Stimulated activated CD4-positive, alpha-beta T cell treated with anti-CD3 and anti-CD28 coated beads, Interleukin-1b, Interleukin-23, amount 100 ng/mL, for 1 hour (primary cell): ENCODE results near the gene DLX4.

ENCODE experiments used
- DNase-seq, 2 donors: peaks; one replicate each; pipeline ENCODE4 v3.0.0-alpha.2; 2020; ENCODE audit warnings: low read depth in 2 of 2

DLX4 gene

DNA sequence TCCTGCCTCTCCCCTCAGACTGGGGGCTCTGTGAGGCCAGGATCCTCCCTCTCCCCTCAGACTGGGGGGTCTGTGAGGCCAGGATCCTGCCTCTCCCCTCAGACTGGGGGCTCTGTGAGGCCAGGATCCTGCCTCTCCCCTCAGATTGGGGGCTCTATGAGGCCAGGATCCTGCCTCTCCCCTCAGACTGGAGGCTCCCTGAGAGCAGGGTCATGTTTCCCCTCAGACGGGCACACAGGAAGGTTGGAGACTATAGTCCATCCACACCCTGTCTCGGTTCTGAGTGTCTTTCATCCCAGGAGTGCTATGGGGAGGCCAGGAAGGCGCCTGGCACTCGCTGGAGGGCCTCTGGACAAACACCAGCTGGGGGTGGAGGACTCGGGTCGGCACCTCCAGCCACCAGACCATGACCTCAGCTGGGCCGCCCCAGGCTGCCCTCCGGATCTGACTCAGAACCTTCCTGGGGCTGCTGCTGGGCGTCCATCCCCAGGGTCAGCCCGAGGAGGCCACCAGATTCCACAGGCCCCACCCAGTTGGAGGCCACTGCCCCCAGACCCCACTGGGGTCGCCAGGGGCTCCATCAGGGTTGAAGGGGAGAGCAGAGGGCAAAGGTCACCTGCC lies 21.9 kb upstream of the DLX4 start:
- DNase-seq: no peak

GRCh38 chr17:49949634-49950033 lies 19.4 kb upstream of the DLX4 start:
- DNase-seq: no peak

DNA sequence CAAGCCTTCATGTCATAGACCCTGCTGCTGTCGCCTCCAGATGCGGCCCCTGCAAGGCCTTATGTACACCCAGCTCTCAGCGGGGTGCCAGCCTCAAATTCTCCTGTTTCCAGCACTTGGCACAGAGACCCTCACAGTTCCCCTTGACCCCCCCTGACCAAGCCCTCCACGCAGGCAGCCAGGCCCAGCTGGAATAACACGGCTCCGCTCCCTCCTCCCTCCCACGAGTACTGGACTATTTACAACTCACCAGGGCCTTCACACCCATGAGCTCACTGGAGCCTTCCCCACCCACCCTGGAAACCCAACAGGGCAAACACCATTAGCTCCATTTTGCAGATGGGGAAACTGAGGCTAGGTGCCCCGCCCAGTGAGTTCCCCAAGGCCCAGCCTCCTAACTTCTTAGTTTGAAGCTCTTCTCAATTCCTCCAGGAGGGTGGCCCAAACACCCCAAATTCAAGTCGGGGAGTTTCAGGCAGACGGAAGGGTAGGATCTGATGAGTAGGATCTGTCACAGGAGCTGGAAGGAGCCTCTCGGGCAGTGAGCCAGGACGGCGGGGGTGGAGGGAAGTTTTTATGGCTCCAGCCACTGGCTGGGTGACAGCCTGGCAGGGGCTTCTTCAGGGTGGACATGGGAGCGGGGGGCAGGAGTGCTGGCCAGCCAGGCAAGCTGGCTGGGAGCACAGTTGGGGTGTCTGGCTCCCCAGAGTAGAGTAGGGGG lies 17.5 kb upstream of the DLX4 start:
- DNase-seq: no peak

GRCh38 chr17:49952209-49952911 lies 16.6 kb upstream of the DLX4 start:
- peak; percentile 57 to 68 for DNase-seq

GRCh38 chr17:49952912-49953497 lies 16.0 kb upstream of the DLX4 start:
- no peak for DNase-seq

GRCh38 chr17:49955157-49955556 lies 13.8 kb upstream of the DLX4 start:
- DNase-seq: no peak

- no peak for DNase-seq
Observed at GRCh38 chr17:49956780-49957179, 12.2 kb upstream of the DLX4 start.

- DNase-seq: no peak
Observed at GRCh38 chr17:49957350-49957749, 11.6 kb upstream of the DLX4 start.

GRCh38 chr17:49958723-49959122 lies 10.3 kb upstream of the DLX4 start:
- no peak for DNase-seq

DNA sequence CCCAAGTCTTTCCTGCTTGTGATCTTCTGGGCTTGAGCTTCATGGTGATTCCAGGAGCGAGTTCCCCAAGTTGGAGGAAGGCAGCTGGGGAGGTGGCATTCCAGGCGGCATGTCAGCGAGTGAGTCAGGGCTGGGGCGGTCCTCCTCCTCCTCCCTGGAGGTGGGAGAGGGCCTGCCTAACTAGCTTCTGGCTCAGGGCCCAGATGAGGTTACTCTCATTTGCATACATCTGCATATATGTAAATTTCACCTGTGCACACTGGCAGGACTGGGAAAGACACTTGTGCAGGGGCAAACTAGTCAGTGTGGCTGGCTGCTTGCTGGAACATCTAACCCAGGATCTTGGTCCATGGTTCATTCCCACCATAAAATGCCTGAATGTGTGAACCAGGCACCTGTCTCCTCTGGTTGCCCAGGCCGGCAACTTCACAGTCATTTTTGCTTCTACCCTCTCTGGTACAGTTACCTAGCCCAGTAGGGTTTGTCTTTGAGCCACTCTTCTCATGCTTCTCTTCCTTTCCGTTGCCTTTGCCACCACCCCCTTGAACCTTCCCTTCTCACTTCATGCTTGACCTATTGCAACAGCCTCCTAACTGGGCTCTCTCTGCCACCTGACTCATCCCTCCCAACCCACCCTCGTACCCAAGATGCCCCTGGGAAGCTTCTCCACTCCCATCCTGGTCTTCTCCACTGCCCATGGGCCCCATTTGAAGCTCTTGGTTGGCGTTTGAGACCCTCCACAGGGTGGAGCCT lies 9.6 kb upstream of the DLX4 start:
- no peak for DNase-seq

GRCh38 chr17:49962599-49963308 lies 6.2 kb upstream of the DLX4 start:
- DNase-seq: no peak

DNA sequence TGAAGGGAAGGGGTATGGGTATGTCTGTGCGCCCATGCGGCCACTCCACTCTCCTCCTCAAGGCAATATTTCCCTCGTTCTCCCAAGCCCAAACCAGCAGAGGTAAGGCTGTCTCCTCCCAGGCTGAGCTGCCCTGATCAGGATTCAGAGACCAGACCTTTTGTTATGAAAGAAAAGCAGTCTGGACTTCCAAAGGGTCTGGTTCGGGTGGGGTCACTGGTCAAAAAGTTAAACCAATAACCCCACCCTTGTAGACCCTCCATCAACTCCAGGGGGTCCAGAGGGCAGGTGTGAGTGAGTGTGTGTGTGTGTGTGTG lies 5.7 kb upstream of the DLX4 start:
- DNase-seq: no peak

GRCh38 chr17:49963626-49964302 lies 5.2 kb upstream of the DLX4 start:
- DNase-seq: no peak

GRCh38 chr17:49964303-49964768 lies 4.7 kb upstream of the DLX4 start:
- no peak for DNase-seq

- no peak for DNase-seq
Observed at GRCh38 chr17:49964769-49965523, 4.0 kb upstream of the DLX4 start.

DNA sequence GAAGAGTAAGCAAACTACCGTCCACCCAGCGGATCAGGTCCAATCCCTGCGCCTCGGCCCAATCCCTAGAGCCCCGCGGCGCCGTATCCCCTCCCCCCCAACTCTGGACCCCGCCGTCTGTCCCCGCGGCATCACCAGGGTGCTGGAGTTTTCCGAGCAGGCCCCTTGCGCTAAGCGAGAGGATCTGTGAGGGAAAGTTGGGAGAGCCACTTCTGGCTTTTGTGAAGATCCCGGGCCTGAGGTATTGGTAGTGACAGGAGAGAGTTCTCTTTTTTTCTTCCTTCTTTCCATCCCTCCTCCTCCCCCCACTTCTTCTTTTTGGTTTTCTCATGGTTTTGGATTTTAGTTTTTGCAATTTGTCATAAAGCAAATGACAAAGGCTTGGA lies 3.5 kb upstream of the DLX4 start:
- no peak for DNase-seq

- DNase-seq: no peak
Observed at GRCh38 chr17:49966767-49967166, 2.2 kb upstream of the DLX4 start.

DNA sequence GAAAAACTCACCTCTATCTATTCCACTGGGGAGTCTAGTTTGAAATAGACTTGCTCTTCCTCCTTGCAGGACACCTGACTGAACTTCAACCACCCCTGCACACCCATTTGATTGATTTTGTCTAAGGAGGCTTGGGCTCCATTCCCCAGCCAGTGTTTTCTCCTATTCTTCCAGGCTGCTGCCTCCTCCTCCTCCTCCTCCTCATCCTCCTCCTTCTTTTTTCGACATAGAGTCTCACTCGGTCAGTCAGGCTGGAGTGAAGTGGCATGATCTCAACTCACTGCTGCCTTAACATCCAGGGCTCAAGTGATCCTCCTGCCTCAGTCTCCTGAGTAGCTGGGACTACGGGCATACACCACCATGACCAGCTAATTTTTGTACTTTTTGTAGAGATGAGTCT lies 1.8 kb upstream of the DLX4 start:
- DNase-seq: no peak

DNA sequence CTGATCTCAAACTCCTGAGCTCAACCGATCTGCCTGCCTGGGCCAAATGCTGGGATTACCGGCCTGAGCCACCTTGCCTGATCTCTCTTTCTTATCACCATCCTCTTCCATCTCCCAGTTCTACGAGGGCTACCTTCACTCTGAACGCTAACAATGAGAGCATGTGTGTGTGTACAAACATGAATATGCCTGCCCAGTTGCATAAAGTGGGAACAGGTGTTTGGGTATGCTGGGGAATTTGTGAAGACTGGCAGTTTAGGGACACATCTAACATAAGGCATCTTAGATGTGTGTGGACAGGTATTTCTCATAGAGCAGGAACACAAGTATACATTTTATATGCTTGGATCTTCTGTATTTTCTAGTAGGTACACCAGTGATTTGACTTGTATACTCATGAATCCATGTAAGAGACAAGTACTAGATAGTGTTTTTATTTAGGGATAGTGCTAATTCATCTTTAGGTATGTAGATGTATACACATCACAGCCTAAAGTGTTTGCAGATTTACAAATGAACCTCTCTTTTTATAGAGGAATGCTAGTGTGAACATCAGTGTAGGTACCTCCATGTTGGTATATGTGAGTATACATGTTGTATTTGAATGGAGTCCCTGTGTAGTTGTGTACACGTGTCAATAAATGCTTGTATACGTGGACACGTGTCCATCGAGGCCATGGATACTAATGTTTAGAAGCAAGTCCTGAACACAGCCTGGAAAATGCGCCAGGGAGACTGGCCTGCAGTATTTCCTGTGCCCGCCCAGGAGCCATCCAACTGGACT lies 1.2 kb upstream of the DLX4 start:
- no peak for DNase-seq
